Measurements from ENCODE around the gene KLHL14.

KLHL14 gene

DNA sequence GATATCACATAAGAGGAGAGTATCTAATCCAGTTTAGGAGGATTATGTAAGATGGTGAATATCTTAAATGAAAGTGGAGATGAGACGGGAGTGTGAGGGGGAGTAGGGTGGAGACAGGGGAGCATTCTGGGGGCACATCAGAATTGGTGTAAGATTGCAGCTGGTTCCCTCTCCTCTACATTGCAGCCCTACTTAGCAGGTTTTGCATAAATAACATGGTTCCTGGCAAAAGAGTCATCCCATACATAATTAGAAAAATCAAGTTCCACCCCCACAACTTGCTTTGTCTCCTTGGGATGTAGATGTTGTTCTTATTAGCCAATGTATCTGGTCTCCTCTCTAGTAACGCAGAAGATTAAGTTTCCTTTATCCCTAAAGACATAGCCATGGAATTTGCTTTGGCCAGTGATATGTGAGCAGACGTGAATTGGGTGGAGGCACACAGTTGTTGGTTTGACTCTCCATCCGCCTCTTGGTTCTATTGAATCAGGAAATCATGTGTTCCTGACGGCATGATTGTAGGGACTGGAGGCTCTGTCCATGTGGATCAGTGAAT lies 137.9 kb downstream of the KLHL14 start:
- no peak for DNase-seq (ENCODE audit: low read depth)

DNA sequence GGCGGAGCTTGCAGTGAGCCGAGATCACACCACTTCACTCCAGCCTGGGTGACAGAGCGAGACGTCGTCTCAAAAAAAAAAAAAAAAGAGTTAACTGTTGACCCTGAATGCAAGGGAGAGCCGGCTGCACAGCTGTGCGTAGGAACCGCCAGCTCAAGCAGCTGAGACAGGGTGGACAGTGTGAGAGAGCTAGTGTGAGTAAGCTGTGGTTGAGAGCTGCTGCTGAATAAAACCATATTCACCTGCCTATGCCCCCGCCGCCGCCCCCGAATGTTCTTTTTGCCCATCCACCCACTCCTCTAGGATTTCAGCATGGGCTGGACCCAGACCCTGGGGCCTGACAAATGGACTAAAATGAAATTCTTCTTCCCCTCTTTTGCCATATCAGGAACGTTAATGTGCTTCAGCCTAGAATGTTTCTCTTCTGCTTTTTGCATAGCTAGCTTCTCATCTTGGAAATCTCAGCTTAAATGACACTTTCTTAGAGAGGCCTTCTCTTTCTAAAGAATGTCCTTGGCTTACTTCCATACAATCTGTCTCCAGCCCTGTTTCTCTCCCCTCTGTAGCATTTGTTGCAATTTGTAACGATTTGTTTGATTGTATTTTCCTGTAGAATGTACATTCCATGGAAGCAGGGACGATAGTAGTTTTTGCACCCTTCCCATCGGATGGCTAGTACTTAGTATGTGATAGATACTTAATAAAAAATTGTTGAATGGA lies 142.7 kb downstream of the KLHL14 start:
- DNase-seq (ENCODE audit: low read depth) = no peak

DNA sequence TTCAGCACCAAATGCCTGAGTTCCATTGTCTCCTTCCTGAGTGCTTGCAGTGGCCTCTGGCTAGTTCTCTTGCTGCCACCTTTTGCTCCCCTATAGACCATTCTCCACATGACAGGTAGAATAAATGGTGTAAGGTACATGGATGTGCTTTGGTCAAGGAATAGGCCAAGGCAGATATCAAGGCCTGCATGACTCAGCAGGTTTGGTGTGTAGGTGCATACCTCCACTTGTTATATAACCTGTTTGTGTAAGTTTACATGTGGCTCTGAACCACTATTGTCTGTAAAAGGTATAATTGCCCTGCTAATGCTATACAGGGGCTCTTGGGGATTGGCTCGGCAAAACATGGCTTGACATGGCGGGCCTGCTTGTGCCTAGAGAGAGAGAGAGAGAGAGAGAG lies 143.5 kb downstream of the KLHL14 start:
- DNase-seq (ENCODE audit: low read depth) = no peak

GRCh38 chr18:32624182-32624723 lies 148.6 kb downstream of the KLHL14 start:
- no peak for DNase-seq (ENCODE audit: low read depth)

- DNase-seq (ENCODE audit: low read depth) = no peak
Measured at GRCh38 chr18:32623563-32623962, 149.3 kb downstream of the KLHL14 start.
